Activated CD8-positive, alpha-beta memory T cell treated with anti-CD3 and anti-CD28 coated beads, Interleukin-2, amount 50 U/mL, for 1 hour (primary cell): ENCODE results near the gene OSBP.
"Not testable (repeated sequence)": the region's sequence is repeated elsewhere in the genome, so short reads cannot be mapped to it uniquely, and the experiment has no call there.

Experiments used
- DNase-seq: peaks from one replicate; pipeline ENCODE4 v3.0.0-alpha.2; 2020; ENCODE audit errors: extremely low read depth

Gene OSBP

GRCh38 chr11:59615637-59616395 lies at the start of gene OSBP:
Gene OSBP (minus strand): TSS chr11:59615774. CDS start chr11:59615664, 110 bp downstream.
- DNase-seq: peak; percentile 96

- DNase-seq: no peak
These were observed 45.0 kb upstream of the OSBP start for GRCh38 chr11:59660621-59661020.

GRCh38 chr11:59659981-59660380 lies 44.4 kb upstream of the OSBP start:
- no peak for DNase-seq

- no peak for DNase-seq
These were observed 42.5 kb upstream of the OSBP start for GRCh38 chr11:59658036-59658435.

- DNase-seq: no peak
These were observed 39.3 kb upstream of the OSBP start for GRCh38 chr11:59654893-59655292.

- DNase-seq: no peak
These were observed 31.8 kb upstream of the OSBP start for GRCh38 chr11:59647245-59647980.

GRCh38 chr11:59644528-59644927 lies 29.0 kb upstream of the OSBP start:
- no peak for DNase-seq

GRCh38 chr11:59643390-59643789 lies 27.8 kb upstream of the OSBP start:
- DNase-seq: no peak

- no peak for DNase-seq
These were observed 25.6 kb upstream of the OSBP start for GRCh38 chr11:59641156-59641555.

- DNase-seq: no peak
These were observed 14.9 kb upstream of the OSBP start for GRCh38 chr11:59630493-59630892.

- no peak for DNase-seq
These were observed 14.4 kb upstream of the OSBP start for GRCh38 chr11:59629996-59630395.

- not testable (repeated sequence) for DNase-seq
These were observed 11.4 kb upstream of the OSBP start for GRCh38 chr11:59626969-59627368.

GRCh38 chr11:59625703-59626102 lies 10.1 kb upstream of the OSBP start:
- no peak for DNase-seq

- DNase-seq: no peak
These were observed 2.3 kb upstream of the OSBP start for GRCh38 chr11:59617876-59618275.

GRCh38 chr11:59616396-59616982 lies 915 bp upstream of the OSBP start:
- no peak for DNase-seq

GRCh38 chr11:59615120-59615636 lies 396 bp downstream of the OSBP start:
- DNase-seq: peak; percentile 47

- no peak for DNase-seq
These were observed 1.1 kb downstream of the OSBP start for GRCh38 chr11:59614277-59615119.

GRCh38 chr11:59611570-59612565 lies 3.7 kb downstream of the OSBP start:
- DNase-seq: no peak

GRCh38 chr11:59610289-59610688 lies 5.3 kb downstream of the OSBP start:
- no peak for DNase-seq

- DNase-seq: no peak
These were observed 7.7 kb downstream of the OSBP start for GRCh38 chr11:59607703-59608454.
